ENCODE results near the gene TMEM273.

The TMEM273 gene

DNA sequence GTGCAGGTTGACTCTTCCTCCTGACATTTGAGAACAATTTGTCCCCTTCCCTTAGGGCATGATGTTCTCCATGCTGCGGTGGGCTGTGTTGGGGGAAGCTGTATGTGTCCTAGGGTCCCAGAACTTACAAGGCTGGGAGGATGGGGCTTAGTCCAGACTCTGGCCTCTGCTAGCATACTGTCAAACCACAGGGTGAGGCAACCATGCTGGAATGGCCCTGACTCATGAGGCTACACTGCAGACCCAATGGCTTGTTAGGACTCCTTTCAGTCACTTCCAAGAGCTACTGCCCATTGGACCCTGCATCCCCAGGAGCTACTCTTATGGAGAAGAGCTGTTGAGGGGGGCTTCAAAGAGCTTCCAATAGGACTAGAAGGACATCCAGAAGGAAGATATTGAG is 34.2 kb downstream of the TMEM273 start:
- TF ChIP-seq, protein P1, sequence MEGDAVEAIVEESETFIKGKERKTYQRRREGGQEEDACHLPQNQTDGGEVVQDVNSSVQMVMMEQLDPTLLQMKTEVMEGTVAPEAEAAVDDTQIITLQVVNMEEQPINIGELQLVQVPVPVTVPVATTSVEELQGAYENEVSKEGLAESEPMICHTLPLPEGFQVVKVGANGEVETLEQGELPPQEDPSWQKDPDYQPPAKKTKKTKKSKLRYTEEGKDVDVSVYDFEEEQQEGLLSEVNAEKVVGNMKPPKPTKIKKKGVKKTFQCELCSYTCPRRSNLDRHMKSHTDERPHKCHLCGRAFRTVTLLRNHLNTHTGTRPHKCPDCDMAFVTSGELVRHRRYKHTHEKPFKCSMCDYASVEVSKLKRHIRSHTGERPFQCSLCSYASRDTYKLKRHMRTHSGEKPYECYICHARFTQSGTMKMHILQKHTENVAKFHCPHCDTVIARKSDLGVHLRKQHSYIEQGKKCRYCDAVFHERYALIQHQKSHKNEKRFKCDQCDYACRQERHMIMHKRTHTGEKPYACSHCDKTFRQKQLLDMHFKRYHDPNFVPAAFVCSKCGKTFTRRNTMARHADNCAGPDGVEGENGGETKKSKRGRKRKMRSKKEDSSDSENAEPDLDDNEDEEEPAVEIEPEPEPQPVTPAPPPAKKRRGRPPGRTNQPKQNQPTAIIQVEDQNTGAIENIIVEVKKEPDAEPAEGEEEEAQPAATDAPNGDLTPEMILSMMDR (IDR thresholded peaks at IDR 0.05; ENCODE audit: insufficient read depth, low read depth, low read length, missing control alignments) = no peak
- no peak for DNase-seq (ENCODE audit: low read depth)
- H3K4me3 ChIP-seq (ENCODE audit: low read depth, low read length) = no peak overlapping the region

DNA sequence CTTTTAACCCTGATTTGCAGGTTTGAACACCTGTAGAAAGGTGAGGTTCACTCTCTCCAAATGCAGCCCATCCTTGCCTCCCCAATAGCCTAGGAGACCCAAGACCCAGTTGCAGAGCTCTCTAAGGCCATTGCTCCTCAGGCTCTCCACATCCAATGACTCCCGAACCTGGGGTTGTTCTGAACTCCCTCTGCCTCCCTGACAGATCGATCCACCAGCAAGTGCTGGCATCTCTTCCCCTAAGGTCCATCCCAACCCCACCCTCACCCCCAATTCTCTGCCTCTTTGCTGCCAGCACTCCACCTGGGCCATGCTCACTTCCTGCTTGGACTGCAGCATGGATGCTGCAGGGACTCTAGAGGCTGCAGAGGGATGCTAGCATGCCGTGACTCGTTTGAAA is 35.1 kb downstream of the TMEM273 start:
- H3K4me3 ChIP-seq (ENCODE audit: low read depth, low read length) = no peak overlapping the region
- no peak for DNase-seq (ENCODE audit: low read depth)
- TF ChIP-seq, protein P1 (IDR thresholded peaks at IDR 0.05; ENCODE audit: insufficient read depth, low read depth, low read length, missing control alignments) = no peak

DNA sequence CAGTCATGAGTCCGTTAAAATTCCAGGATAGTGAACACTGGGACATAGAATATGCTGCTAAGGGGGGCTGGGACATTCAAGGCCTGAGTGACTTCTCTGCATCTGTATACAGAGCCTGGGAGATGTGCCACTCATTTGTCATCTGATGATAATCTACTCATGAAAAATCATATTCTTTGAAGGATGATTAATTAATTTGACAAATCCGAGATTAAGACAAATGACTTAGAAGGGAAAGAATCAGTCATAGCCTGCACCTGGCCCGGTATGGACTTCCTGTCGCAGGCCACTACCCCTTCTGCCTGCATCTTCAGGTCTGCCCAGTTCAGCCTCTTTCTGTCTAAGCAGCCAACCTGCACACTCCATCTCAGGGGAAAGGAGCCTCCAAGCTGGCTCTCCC is 35.5 kb downstream of the TMEM273 start:
- H3K4me3 ChIP-seq (ENCODE audit: low read depth, low read length) = no peak overlapping the region
- TF ChIP-seq, protein P1 (IDR thresholded peaks at IDR 0.05; ENCODE audit: insufficient read depth, low read depth, low read length, missing control alignments) = no peak
- DNase-seq (ENCODE audit: low read depth) = no peak

DNA sequence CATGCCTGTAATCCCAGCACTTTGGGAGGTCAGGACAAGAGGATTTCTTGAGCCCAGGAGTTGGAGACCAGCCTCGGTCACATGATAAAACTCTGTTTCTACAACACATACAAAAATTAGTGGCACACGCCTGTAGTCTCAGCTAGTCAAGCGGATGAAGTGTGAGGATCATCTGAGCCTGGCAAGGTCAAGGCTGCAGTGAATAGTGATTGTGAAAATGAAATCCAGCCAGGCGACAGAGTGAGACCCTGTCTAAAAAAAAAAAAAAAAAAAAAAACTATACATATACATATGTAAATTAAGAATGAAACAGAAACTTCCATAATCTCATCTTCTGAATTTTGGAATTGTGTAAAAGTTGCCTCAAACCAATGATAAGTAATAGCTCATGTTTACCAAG is 36.2 kb downstream of the TMEM273 start:
- H3K4me3 ChIP-seq (ENCODE audit: low read depth, low read length) = no peak overlapping the region
- DNase-seq (ENCODE audit: low read depth) = no peak
- TF ChIP-seq, protein P1 (IDR thresholded peaks at IDR 0.05; ENCODE audit: insufficient read depth, low read depth, low read length, missing control alignments) = no peak

DNA sequence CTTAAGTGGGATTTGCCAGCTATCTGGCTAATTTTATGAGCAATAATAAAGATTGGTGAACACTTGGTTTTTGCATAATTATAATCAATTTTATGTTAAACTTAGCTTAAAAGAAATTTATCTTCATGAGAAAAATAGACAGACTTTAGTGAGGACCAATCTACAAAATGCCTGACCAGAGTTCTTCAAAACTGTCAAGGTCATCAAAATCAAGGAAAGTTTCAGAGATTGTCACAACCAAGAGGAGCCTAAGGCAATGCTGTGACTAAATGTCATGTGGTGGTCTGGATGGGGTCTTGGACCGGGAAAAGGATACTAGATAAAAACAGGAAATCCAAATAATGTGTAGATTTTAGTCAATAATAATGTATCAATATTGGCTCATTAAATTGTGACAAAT is 36.7 kb downstream of the TMEM273 start:
- TF ChIP-seq, protein P1 (IDR thresholded peaks at IDR 0.05; ENCODE audit: insufficient read depth, low read depth, low read length, missing control alignments) = no peak
- no peak for DNase-seq (ENCODE audit: low read depth)
- H3K4me3 ChIP-seq (ENCODE audit: low read depth, low read length) = no peak overlapping the region

DNA sequence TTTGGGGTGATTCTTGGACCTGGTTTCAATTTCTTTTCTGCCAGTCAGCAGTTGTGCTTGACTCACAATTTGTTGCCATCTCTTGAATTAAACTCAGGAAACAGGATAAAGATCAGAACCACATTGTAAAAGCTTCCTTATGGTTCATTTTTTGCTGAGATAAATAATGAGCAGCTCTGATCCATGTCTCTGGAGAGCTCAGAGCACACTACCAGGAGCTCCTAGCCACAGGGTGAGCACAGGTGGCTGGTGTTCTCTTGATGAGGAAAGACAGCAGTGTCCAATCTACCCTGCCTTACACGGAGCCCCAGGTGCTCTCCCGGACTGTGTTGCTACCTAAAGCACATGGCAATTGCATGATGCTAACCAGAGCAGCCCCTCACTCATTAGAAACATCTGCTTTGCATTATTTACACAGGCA is 37.2 kb downstream of the TMEM273 start:
- TF ChIP-seq, protein P1 (IDR thresholded peaks at IDR 0.05; ENCODE audit: insufficient read depth, low read depth, low read length, missing control alignments) = no peak
- no peak overlapping the region for H3K4me3 ChIP-seq (ENCODE audit: low read depth, low read length)
- no peak for DNase-seq (ENCODE audit: low read depth)

DNA sequence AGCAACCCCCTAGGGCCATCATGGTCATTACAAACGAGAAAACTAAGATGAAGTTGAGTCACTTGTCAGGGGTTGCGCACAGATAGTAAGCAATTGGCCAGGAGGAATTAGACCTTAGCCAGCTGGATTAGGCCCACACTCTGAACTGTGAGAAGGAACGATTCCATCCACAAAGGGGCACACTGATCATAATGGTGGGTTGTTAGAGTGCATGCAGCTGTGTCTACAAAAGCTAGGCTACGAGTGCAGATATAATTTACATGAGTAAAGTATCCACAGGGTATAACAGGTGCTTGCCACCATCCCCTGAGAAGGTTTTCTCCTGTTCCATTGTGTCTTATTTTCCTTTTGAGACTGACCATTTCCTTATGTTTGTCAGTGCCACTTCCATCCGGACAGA is 37.8 kb downstream of the TMEM273 start:
- H3K4me3 ChIP-seq (ENCODE audit: low read depth, low read length) = no peak overlapping the region
- no peak for DNase-seq (ENCODE audit: low read depth)
- TF ChIP-seq, protein P1 (IDR thresholded peaks at IDR 0.05; ENCODE audit: insufficient read depth, low read depth, low read length, missing control alignments) = no peak

Data from GM12865 (cell line).